PFSK-1 (cell line): Measurements from ENCODE around the gene ADCY2.

Experiments
- FOXP2 ChIP-seq: optimal IDR thresholded peaks from 2 replicates; pipeline ENCODE3; 2011; ENCODE audit warnings: borderline replicate concordance, control low read depth, inconsistent platforms; ENCODE audit not compliant: insufficient read depth; ENCODE audit errors: extremely low read length, extremely low read depth
- POLR2AphosphoS5 ChIP-seq: IDR thresholded peaks from 2 replicates; pipeline ENCODE4 v1.6.1; 2012; ENCODE audit warnings: low read depth, mild to moderate bottlenecking, control low read depth, low read length, moderate library complexity
- SIN3A ChIP-seq: IDR thresholded peaks from 2 replicates; pipeline ENCODE4 v1.6.1; 2012; ENCODE audit warnings: mild to moderate bottlenecking, low read length, moderate library complexity, borderline replicate concordance; ENCODE audit not compliant: insufficient read depth
- TAF1 ChIP-seq: IDR thresholded peaks from 2 replicates; pipeline ENCODE4 v1.6.1; 2012; ENCODE audit warnings: low read length, control low read depth, borderline replicate concordance; ENCODE audit not compliant: insufficient read depth
- TF ChIP-seq, protein P1 (sequence below), 2 experiments: IDR thresholded peaks; 2 replicates each; pipeline versions ENCODE4 v1.6.1 to v1.8.0; 2011 to 2012; ENCODE audit warnings: low read depth in 2 of 2, low read length in 2 of 2, control low read depth in 1 of 2, inconsistent platforms in 1 of 2, mild to moderate bottlenecking in 1 of 2, moderate library complexity in 1 of 2; ENCODE audit not compliant: insufficient read depth in 1 of 2

Gene ADCY2

DNA sequence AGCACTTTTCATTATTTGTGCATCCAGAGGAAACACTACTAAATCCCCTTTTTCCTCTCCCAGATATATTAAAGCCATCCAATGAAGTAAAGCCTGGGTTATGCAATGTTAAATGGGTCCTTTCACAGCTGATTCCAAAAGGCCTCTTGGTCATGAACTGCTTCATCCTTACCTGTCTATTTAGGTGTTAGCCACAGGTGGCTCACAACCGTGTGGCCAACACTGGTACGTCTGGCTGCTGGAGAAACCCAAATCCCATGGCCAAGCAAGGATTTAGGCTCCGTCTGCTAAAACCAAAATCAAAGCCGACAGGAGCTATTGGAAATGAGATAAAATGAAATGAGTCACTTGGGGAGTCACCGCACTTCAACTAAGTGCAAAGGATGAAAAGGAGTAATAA, 193.9 kb downstream of the ADCY2 start:
- TF ChIP-seq TAF1: no peak
- TF ChIP-seq SIN3A: no peak
- TF ChIP-seq FOXP2: no peak
- TF ChIP-seq POLR2AphosphoS5: no peak
- TF ChIP-seq, protein P1, sequence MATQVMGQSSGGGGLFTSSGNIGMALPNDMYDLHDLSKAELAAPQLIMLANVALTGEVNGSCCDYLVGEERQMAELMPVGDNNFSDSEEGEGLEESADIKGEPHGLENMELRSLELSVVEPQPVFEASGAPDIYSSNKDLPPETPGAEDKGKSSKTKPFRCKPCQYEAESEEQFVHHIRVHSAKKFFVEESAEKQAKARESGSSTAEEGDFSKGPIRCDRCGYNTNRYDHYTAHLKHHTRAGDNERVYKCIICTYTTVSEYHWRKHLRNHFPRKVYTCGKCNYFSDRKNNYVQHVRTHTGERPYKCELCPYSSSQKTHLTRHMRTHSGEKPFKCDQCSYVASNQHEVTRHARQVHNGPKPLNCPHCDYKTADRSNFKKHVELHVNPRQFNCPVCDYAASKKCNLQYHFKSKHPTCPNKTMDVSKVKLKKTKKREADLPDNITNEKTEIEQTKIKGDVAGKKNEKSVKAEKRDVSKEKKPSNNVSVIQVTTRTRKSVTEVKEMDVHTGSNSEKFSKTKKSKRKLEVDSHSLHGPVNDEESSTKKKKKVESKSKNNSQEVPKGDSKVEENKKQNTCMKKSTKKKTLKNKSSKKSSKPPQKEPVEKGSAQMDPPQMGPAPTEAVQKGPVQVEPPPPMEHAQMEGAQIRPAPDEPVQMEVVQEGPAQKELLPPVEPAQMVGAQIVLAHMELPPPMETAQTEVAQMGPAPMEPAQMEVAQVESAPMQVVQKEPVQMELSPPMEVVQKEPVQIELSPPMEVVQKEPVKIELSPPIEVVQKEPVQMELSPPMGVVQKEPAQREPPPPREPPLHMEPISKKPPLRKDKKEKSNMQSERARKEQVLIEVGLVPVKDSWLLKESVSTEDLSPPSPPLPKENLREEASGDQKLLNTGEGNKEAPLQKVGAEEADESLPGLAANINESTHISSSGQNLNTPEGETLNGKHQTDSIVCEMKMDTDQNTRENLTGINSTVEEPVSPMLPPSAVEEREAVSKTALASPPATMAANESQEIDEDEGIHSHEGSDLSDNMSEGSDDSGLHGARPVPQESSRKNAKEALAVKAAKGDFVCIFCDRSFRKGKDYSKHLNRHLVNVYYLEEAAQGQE (IDR thresholded peaks at IDR 0.05; ENCODE audit: insufficient read depth in 1 of 2, low read depth in 2 of 2, low read length in 2 of 2): no peak

DNA sequence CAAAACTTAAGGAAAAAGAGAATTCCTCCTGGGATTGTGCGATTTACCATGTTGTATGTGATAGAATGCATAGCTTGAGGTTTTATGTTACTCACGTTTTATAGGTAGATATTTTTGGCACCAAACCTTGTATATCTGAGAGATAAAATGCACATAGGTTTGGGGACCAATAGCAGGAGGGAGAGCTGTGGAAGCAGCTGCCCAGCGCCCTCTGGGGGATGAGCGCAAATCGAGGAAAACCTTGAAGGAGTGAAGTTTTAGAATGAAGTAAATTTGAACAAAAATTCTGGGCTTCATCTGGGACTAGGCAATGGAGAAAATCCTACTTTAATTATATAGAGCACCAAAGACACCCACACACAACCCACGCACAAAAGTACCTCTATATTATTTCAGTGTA, 197.0 kb downstream of the ADCY2 start:
- TF ChIP-seq TAF1 (no peak), SIN3A (no peak), POLR2AphosphoS5 (no peak), FOXP2 (no peak)
- TF ChIP-seq, protein P1 (IDR thresholded peaks at IDR 0.05; ENCODE audit: insufficient read depth in 1 of 2, low read depth in 2 of 2, low read length in 2 of 2): no peak

DNA sequence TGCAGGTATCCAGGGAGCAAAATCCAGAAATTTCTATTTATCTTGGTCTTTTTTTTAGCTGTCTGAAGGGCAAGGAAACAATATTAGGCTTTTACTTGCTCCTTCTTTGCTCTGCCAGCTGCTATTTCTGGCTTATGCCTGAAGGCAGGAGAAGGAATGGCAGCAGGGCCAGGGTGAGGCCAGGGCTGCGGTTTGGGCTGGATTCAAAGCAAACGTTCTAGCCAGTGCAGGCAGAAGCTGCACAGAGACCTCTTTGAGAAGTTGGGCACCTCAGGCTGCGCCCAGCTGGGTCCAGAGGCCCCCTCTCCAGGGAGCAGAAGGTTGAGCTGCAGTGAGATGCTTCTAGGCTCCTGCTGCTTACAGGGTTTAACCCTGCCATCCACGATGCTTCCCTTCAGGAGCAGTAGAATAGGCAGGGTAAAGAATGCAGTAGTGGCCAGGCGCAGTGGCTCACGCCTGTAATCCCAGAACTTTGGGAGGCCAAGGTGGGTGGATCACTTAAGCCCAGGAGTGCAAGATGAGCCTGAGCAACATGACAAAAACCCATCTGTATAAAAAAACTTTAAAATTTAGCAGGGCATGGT, 201.2 kb downstream of the ADCY2 start:
- TF ChIP-seq TAF1: no peak
- TF ChIP-seq, protein P1 (IDR thresholded peaks at IDR 0.05; ENCODE audit: insufficient read depth in 1 of 2, low read depth in 2 of 2, low read length in 2 of 2): no peak
- TF ChIP-seq POLR2AphosphoS5: no peak
- no peak for TF ChIP-seq FOXP2
- no peak for TF ChIP-seq SIN3A

DNA sequence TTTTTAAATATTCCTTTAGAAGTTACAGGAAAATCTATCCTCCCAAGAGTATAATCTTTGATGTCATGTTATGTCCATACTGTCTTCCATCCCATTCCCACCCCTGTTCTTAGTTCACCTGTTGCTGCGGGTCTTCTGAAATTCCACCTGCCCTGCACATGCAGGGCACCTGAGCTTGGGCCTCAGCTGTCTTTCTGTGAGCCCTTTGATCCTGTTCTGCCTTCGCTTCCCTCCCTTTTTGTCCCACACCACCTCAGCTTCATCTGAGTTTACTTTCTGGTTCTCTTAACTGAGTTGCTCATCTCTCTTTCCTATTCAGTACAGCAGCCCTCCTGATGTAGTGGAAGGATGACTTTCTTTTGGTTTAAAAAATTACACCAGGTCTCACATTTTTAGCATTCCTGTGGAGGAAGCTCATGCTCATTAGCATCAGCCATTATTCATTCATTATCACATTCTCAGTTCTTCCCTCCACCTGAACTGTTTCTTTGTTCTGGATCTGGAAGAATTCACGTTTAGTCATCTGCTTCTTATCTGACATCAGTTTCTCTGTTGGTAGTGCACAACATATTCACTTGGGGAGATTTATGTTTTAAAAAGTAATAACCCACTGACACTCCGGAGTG, 211.0 kb downstream of the ADCY2 start:
- no peak for TF ChIP-seq TAF1
- TF ChIP-seq FOXP2: no peak
- no peak for TF ChIP-seq POLR2AphosphoS5
- TF ChIP-seq SIN3A: no peak
- TF ChIP-seq, protein P1 (IDR thresholded peaks at IDR 0.05; ENCODE audit: insufficient read depth in 1 of 2, low read depth in 2 of 2, low read length in 2 of 2): no peak
